Colonic mucosa (tissue), 4 donors: ENCODE data around the gene ANKRD12. TPM values are rescaled to one million over a fixed set of nuclear protein-coding genes. Genes with fewer than 3 reads are reported as not detected.

Source experiments
- DNase-seq: peaks from one replicate; pipeline ENCODE4 v3.0.0-alpha.2; 2020
- H3K27ac ChIP-seq: fragments of 200-600 bp; one replicate; pipeline ENCODE4 v1.8.0; 2021
- H3K27me3 ChIP-seq: fragments of 200-600 bp; one replicate; pipeline ENCODE4 v1.8.0; 2021
- H3K36me3 ChIP-seq: fragments of 200-600 bp; one replicate; pipeline ENCODE4 v1.8.0; 2021
- H3K4me1 ChIP-seq: fragments of 200-600 bp; one replicate; pipeline ENCODE4 v1.8.0; 2021; ENCODE audit warnings: mild to moderate bottlenecking
- H3K4me3 ChIP-seq: fragments of 200-600 bp; one replicate; pipeline ENCODE4 v1.8.0; 2021
- H3K9ac ChIP-seq, 2 donors: one replicate each; pipeline ENCODE4 v1.7.0; 2013; ENCODE audit warnings: control low read depth in 2 of 2, low read depth in 2 of 2, low read length in 2 of 2
- H3K9me3 ChIP-seq: fragments of 200-600 bp; one replicate; pipeline ENCODE4 v1.8.0; 2021
- CTCF ChIP-seq: fragments of 200-600 bp; IDR thresholded peaks from one replicate; pipeline ENCODE4 v1.8.0; 2022; ENCODE audit warnings: antibody characterized with exemption, mild to moderate bottlenecking
- intact Hi-C: fragments of 100-400 bp; cut with DNase I; formaldehyde crosslinking; loops from one replicate; pipeline ENCODE4 v1.14.1; 2022
- total RNA-seq, 2 donors: library from RNA; stranded (reverse); fragmentation: NEBNext Ultra II Directional in 1 of 2; extraction: Animal tissue kit (Norgen Biotek cat#: 25700) in 1 of 2; gene quantifications; one replicate each; pipeline ENCODE4 v1.2.1, GENCODE V29; 2021
- donor health status: healthy.
- donor health status: DM: no; HTN: no; CAD: no.
- donor health status: DM: no; HTN: no; CAD: no.

ANKRD12 gene
- total RNA-seq, 2 donors from 2014 or later: 27.9 to 55.7 TPM

DNA sequence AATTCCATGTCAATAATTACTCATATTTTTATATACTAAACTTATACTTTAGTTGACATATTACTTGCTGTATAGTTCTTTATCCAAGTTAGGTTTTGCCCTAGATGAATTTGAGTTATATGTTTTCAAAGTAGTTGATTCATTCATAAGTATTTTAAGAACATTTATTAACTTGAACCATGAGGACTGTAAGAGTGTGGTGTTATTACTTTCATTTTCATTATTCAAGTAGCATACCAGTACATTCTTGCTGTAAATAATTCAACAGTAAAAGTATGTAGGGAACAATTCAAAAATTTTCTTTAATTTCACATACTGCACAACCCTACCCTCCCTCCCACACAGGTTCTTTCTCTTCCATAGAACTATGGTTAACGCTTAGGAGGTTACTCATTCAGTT lies 75.4 kb downstream of the ANKRD12 start:
- Histone ChIP-seq H3K27ac (no peak overlapping the region), H3K36me3 (no peaks in the 10 kb centered on the region), H3K4me1 (no peaks in the 10 kb centered on the region), H3K4me3 (no peak overlapping the region), H3K9ac (no peak overlapping the region), H3K9me3 (no peaks in the 10 kb centered on the region), H3K27me3 (no peaks in the 10 kb centered on the region)
- intact Hi-C loops: no loop called here
- TF ChIP-seq CTCF: no peak
- DNase-seq: no peak

- Histone ChIP-seq H3K4me3 (no peak overlapping the region), H3K9me3 (no peaks in the 10 kb centered on the region), H3K27ac (peak overlapping the region; percentile 17), H3K27me3 (no peaks in the 10 kb centered on the region), H3K36me3 (no peaks in the 10 kb centered on the region), H3K9ac (no peak overlapping the region), H3K4me1 (no peaks in the 10 kb centered on the region)
- no peak for TF ChIP-seq CTCF
- DNase-seq: peak; percentile 24
- intact Hi-C loops: no loop called here
Observed at GRCh38 chr18:9215221-9215933, 78.8 kb downstream of the ANKRD12 start.

GRCh38 chr18:9216459-9216858 lies 79.9 kb downstream of the ANKRD12 start:
- intact Hi-C loops: no loop called here
- DNase-seq: no peak
- H3K9me3 ChIP-seq: no peaks in the 10 kb centered on the region
- no peak overlapping the region for H3K9ac ChIP-seq
- TF ChIP-seq CTCF: no peak
- H3K27me3 ChIP-seq: no peaks in the 10 kb centered on the region
- H3K27ac ChIP-seq: no peak overlapping the region
- no peaks in the 10 kb centered on the region for H3K36me3 ChIP-seq
- no peaks in the 10 kb centered on the region for H3K4me1 ChIP-seq
- H3K4me3 ChIP-seq: no peak overlapping the region

DNA sequence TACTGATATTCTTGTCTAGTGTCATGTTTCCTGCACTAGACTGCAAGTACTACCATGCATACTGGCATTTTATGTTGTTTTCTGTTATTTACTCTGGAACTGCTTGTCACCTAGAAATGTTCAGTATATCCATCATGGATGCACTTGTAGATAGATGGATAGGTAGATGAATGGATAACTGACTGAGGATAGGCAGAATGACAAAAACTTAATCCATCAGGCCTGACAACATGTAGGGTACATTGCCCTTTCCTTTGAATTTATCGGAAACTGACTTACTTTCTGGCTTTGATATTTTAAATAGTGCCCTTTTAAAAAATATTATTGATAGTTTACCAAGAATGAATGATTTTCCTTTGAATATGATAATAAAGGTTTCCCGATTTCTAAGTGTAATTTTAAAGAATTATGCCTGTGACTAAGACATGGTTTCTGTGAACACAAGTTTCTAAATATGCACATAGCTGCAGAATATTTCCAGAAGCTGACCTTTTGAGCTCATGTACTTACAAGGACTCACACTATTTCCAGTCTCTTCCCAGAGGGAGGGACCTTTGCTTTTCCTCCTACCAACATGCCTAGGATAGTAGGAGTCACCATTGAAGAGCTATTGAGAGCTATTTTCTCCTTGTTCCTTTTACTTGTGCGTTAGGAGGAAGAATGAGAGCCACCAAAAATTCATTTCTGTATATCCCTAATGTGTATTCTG lies 81.3 kb downstream of the ANKRD12 start:
- no peak for TF ChIP-seq CTCF
- intact Hi-C loops: no loop called here
- Histone ChIP-seq H3K36me3 (no peaks in the 10 kb centered on the region), H3K4me1 (no peaks in the 10 kb centered on the region), H3K4me3 (no peak overlapping the region), H3K27me3 (no peaks in the 10 kb centered on the region), H3K9me3 (no peaks in the 10 kb centered on the region), H3K9ac (no peak overlapping the region), H3K27ac (no peak overlapping the region)
- no peak for DNase-seq

GRCh38 chr18:9221040-9221439 lies 84.5 kb downstream of the ANKRD12 start:
- no peak overlapping the region for H3K27ac ChIP-seq

More at GRCh38 chr18:9221040-9221439, 84.5 kb downstream of the ANKRD12 start:
- intact Hi-C loops: no loop called here
- H3K36me3 ChIP-seq: no peaks in the 10 kb centered on the region
- no peak for DNase-seq
- H3K4me1 ChIP-seq: no peaks in the 10 kb centered on the region
- H3K27me3 ChIP-seq: no peaks in the 10 kb centered on the region
- H3K9ac ChIP-seq: no peak overlapping the region
- no peak for TF ChIP-seq CTCF
- H3K4me3 ChIP-seq: no peak overlapping the region
- H3K9me3 ChIP-seq: no peaks in the 10 kb centered on the region
